Heart left ventricle (tissue), 13 donors: ENCODE results near the gene BMPR1B.

Experiments
- POLR2A ChIP-seq, 2 donors: fragments of 450-650 bp; IDR thresholded peaks; one replicate each; pipeline ENCODE4 v1.6.1; 2017; ENCODE audit warnings: antibody characterized with exemption in 2 of 2, mild to moderate bottlenecking in 2 of 2, moderate library complexity in 2 of 2
- TF ChIP-seq, protein P1 (sequence below), 12 donors: fragments of 200-600 bp; sonication (generic) in 4 of 12; IDR thresholded peaks; one replicate each; pipeline versions ENCODE4 v1.5.0 to v1.8.0; 2018 to 2022; ENCODE audit warnings: antibody characterized with exemption in 12 of 12, mild to moderate bottlenecking in 5 of 12
- donor health status: ischemic (EF 13 %, LVEDD 7.1; RV severe dilation, severe dysfunction).
- donor health status: DM: no; HTN: yes; CAD: no.
- donor health status: DM: no; HTN: no; CAD: no.
- donor health status: ischemic (EF 25% LVEDD 6.9; RV normal size, moderate dysfunction).
- donor health status: ischemic (EF 25% LVEDD 5.7; RV mildly dilated, moderate dysfunction).
- donor health status: ischemic (EF 35%, LVEDD 5.7; RV mildly dilated, moderate dysfunction).
- donor health status: nonischemic (EF 11% LVEDD 7.7; RV severe dilation, severe dysfunction).
- donor health status: DM: yes; HTN: yes; CAD: no.
- donor health status: PGD.
- donor health status: ischemic (EF 29% LVEDD 5.4; RV normal size, mild dysfunction).
- donor health status: nonischemic (EF 23%, LVEDD 6.1; RV moderate dilation, normal function).

DNA sequence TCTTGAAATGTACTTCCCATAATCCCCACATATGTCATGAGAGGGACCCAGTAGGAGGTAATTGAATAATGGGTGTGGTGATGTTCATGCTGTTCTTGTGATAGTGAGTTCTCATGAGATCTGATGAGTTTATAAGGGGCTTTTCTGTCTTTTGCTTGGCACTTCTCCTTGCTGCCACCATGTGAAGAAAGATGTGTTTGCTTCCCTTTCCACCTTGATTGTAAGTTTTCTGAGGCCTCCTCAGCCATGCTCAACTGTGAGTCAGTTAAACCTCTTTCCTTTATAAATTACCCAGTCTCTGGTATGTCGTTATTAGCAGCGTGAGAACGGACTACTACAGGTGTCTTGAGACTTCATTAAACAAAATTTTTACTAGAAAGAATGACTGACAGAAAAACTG, 323.2 kb downstream of the BMPR1B start:
- TF ChIP-seq, protein P1, sequence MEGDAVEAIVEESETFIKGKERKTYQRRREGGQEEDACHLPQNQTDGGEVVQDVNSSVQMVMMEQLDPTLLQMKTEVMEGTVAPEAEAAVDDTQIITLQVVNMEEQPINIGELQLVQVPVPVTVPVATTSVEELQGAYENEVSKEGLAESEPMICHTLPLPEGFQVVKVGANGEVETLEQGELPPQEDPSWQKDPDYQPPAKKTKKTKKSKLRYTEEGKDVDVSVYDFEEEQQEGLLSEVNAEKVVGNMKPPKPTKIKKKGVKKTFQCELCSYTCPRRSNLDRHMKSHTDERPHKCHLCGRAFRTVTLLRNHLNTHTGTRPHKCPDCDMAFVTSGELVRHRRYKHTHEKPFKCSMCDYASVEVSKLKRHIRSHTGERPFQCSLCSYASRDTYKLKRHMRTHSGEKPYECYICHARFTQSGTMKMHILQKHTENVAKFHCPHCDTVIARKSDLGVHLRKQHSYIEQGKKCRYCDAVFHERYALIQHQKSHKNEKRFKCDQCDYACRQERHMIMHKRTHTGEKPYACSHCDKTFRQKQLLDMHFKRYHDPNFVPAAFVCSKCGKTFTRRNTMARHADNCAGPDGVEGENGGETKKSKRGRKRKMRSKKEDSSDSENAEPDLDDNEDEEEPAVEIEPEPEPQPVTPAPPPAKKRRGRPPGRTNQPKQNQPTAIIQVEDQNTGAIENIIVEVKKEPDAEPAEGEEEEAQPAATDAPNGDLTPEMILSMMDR (IDR thresholded peaks at IDR 0.05) = no peak
- TF ChIP-seq POLR2A (IDR thresholded peaks at IDR 0.05) = no peak
